Type B pancreatic cell (in vitro differentiated cells): ENCODE measurements around the gene PBX3. TPM values are rescaled to one million over a fixed set of nuclear protein-coding genes. Genes with fewer than 3 reads are reported as not detected.
"Not testable (repeated sequence)": the region's sequence is repeated elsewhere in the genome, so short reads cannot be mapped to it uniquely, and the experiment has no call there.

Experiments used
- DNase-seq: peaks from one replicate; pipeline ENCODE4 v3.0.0; 2021; ENCODE audit warnings: mixed read lengths; ENCODE audit not compliant: unreplicated experiment; ENCODE audit errors: extremely low spot score
- H3K27ac Mint-ChIP-seq: 2 replicates; pipeline ENCODE4 v1.8.0; 2021; ENCODE audit warnings: mild to moderate bottlenecking, mixed read lengths
- H3K27me3 Mint-ChIP-seq: 2 replicates; pipeline ENCODE4 v1.8.0; 2021; ENCODE audit warnings: mixed read lengths
- H3K36me3 Mint-ChIP-seq: 2 replicates; pipeline ENCODE4 v1.8.0; 2021; ENCODE audit warnings: mixed read lengths
- H3K4me1 Mint-ChIP-seq: one replicate; pipeline ENCODE4 v1.8.0; 2021; ENCODE audit warnings: mixed read lengths; ENCODE audit not compliant: unreplicated experiment
- H3K4me3 Mint-ChIP-seq: 2 replicates; pipeline ENCODE4 v1.8.0; 2021; ENCODE audit warnings: mild to moderate bottlenecking, mixed read lengths
- H3K9me3 Mint-ChIP-seq: 2 replicates; pipeline ENCODE4 v1.8.0; 2021; ENCODE audit warnings: mixed read lengths
- total RNA-seq: library from RNA; stranded (reverse); gene quantifications from 2 replicates; pipeline ENCODE4 v1.2.1, GENCODE V29; 2021; ENCODE audit warnings: low replicate concordance
- TF ChIP-seq, protein P1 (sequence below): fragments of 200-600 bp; sonication (generic); conservative IDR thresholded peaks from 2 replicates; pipeline ENCODE4 v1.5.0; 2021; ENCODE audit warnings: antibody characterized with exemption, mild to moderate bottlenecking

Gene PBX3
- total RNA-seq, 1 donor from 2014 or later, result 60.9 TPM

DNA sequence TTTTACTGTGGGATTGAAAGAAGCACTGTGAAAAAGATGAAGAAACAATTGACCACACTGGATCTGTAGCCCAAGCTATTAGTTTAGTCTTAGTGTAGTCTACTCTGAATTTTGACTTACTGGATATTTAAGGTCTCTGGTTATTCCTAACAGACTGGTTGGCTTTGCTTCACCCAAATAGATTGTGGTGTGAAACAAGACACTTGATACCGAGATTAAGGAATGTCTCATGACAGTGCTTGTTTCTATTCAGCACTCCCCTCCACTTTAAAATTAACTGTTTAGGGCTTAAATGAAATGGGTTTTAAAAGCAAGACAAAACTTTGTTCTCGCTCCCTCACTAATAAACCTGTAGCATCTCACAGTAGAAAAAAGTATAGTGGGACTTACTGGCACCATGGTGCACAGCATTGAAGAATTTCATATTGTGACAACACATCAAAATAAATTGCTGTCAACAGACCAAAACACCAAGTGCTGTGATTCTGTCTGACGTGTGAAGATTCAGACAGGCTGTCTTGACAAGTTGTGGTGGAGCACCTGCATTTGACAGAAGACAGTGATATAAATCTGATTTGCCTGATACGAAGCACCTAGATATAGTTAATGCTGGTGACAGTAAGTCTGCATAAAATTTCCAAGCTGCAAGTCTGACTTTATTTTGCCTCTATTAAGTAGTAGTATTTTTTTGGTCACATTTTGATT lies 73.1 kb downstream of the PBX3 start:
- no peak overlapping the region for H3K4me3 Mint-ChIP-seq
- TF ChIP-seq, protein P1, sequence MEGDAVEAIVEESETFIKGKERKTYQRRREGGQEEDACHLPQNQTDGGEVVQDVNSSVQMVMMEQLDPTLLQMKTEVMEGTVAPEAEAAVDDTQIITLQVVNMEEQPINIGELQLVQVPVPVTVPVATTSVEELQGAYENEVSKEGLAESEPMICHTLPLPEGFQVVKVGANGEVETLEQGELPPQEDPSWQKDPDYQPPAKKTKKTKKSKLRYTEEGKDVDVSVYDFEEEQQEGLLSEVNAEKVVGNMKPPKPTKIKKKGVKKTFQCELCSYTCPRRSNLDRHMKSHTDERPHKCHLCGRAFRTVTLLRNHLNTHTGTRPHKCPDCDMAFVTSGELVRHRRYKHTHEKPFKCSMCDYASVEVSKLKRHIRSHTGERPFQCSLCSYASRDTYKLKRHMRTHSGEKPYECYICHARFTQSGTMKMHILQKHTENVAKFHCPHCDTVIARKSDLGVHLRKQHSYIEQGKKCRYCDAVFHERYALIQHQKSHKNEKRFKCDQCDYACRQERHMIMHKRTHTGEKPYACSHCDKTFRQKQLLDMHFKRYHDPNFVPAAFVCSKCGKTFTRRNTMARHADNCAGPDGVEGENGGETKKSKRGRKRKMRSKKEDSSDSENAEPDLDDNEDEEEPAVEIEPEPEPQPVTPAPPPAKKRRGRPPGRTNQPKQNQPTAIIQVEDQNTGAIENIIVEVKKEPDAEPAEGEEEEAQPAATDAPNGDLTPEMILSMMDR, result no peak
- H3K27ac Mint-ChIP-seq, result no peak overlapping the region
- H3K27me3 Mint-ChIP-seq, result no peaks in the 10 kb centered on the region
- no peaks in the 10 kb centered on the region for H3K9me3 Mint-ChIP-seq
- no peaks in the 10 kb centered on the region for H3K36me3 Mint-ChIP-seq
- no peak for DNase-seq
- peaks cover 10% of the 10 kb centered on the region for H3K4me1 Mint-ChIP-seq

DNA sequence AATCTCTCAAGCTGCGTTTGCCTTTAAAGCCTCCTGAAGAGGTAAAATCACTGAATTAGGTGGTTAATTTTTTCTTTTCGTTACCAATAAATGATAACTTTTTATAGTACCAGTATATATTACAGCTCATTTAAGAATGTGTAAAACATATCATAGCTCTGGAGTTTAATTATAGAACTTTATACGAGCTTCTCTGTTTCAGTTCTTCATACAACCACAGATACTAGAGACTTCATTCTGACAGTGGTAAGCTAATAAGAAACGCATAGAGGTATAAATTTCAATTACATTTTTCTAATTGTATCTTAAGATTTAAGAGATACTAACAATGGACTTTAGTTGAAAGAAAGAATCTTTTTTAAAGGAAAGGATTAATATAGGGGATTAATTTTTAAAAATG lies 73.9 kb downstream of the PBX3 start:
- no peak for DNase-seq
- TF ChIP-seq, protein P1, result no peak
- H3K27me3 Mint-ChIP-seq, result no peaks in the 10 kb centered on the region
- no peak overlapping the region for H3K27ac Mint-ChIP-seq
- H3K4me1 Mint-ChIP-seq, result peaks cover 17% of the 10 kb centered on the region
- no peaks in the 10 kb centered on the region for H3K9me3 Mint-ChIP-seq
- H3K36me3 Mint-ChIP-seq, result no peaks in the 10 kb centered on the region
- H3K4me3 Mint-ChIP-seq, result no peak overlapping the region

DNA sequence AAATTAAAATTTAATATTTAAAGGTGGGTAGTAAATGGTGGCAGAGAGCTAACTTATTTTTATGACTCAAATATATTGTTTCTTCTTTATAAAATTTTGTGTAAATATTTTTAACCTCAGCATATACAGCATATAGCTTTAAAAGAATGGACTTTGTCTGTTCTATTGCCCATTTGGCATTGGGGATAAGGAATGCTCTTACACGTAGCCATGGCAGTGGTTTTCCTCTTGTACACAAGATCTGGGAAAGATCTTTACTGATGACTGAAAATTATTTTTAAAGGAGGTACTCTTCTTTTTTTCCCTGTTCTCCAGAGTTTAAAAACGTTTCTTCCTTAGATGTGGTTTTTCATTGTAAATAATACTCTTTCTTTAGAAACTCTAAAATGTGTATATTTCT lies 75.0 kb downstream of the PBX3 start:
- peaks cover 17% of the 10 kb centered on the region for H3K4me1 Mint-ChIP-seq
- H3K27me3 Mint-ChIP-seq, result no peaks in the 10 kb centered on the region
- no peak overlapping the region for H3K4me3 Mint-ChIP-seq
- no peaks in the 10 kb centered on the region for H3K9me3 Mint-ChIP-seq
- no peak for DNase-seq
- TF ChIP-seq, protein P1, result no peak
- H3K36me3 Mint-ChIP-seq, result no peaks in the 10 kb centered on the region
- no peak overlapping the region for H3K27ac Mint-ChIP-seq

DNA sequence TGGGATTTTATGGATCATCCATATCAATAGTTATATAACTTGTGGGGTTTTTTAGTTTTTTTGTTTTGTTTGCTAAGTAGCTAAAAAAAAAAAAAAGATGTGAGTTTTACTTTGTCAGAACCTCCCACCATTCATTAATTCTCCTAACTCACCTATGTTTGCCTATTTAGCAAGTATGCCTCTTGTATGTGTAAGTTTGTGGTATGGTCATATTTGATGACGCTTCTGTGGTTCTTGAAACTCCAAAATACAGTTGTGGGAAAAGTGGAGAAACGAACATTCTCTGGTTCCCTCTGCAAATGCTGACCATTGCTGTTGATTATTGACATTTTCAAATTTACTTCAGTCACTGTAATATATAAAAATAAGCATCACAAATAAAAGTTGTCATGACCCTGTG lies 75.7 kb downstream of the PBX3 start:
- H3K36me3 Mint-ChIP-seq, result no peaks in the 10 kb centered on the region
- no peak overlapping the region for H3K27ac Mint-ChIP-seq
- TF ChIP-seq, protein P1, result no peak
- DNase-seq, result no peak
- H3K4me3 Mint-ChIP-seq, result no peak overlapping the region
- peaks cover 17% of the 10 kb centered on the region for H3K4me1 Mint-ChIP-seq
- H3K9me3 Mint-ChIP-seq, result no peaks in the 10 kb centered on the region
- H3K27me3 Mint-ChIP-seq, result no peaks in the 10 kb centered on the region

DNA sequence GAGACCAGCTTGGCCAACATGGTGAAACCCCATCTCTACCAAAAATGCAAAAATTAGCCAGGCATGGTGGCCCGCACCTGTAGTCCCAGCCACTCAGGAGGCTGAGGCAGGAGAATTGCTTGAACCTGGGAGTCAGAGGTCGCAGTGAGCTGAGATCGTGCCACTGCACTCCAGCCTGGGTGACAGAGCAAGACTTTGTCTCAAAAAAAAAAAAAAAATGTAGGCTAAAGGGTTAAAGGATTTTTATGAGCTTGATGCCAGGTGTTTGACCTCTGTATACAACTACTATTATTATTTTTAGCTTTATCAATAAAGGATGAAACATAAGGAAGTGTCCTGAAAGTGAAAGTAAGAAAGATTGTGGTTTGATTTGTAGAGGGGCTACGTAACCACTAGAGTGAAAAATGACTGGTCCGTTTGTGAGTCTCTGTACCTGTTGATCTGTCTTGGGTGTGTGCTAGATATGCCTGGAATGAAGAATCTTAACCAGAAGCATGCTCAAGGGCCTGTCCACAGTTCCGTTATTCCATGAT lies 76.8 kb downstream of the PBX3 start:
- not testable (repeated sequence) for H3K27ac Mint-ChIP-seq, H3K4me3 Mint-ChIP-seq, DNase-seq, H3K36me3 Mint-ChIP-seq, H3K9me3 Mint-ChIP-seq, H3K27me3 Mint-ChIP-seq
- H3K4me1 Mint-ChIP-seq, result peaks cover 22% of the 10 kb centered on the region

DNA sequence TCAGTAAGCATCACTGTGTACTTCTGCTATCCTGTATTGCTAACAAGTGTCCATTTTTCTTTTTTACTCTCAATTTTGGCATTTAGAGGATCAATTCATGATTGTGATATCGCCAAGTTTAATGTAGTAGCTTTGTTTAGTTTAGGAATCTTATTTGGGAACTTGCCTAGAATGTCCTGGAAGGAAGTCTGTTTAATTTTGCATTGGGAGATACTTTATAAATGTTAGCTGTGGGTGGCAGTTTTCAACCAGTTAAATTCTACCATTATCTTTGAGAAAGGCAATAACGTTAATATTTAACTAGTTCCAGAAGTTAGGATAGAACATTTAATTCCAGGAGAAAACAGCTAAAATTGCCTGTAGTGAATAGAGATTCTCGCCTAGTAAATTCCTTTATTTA lies 78.6 kb downstream of the PBX3 start:
- Mint-ChIP-seq H3K36me3 (no peaks in the 10 kb centered on the region), H3K27ac (no peak overlapping the region), H3K27me3 (no peaks in the 10 kb centered on the region)

More for the DNA sequence above, 78.6 kb downstream of the PBX3 start:
- TF ChIP-seq, protein P1, result no peak
- Mint-ChIP-seq H3K4me3 (no peak overlapping the region), H3K4me1 (peaks cover 17% of the 10 kb centered on the region), H3K9me3 (no peaks in the 10 kb centered on the region)
- DNase-seq, result no peak
